ENCODE measurements around the gene FEM1B. TPM values are rescaled to one million over a fixed set of nuclear protein-coding genes. Genes with fewer than 3 reads are reported as not detected.

The FEM1B gene
- total and polyA plus RNA-seq, 3 donors from 2014 or later, result 65.8 to 122 (median 86.3) TPM

GRCh38 chr15:68301301-68301700, 23.8 kb downstream of the FEM1B start:
- Histone ChIP-seq H3K27me3 (no peaks in the 10 kb centered on the region), H3K36me3 (ENCODE audit: low read depth, missing control alignments) (no peaks in the 10 kb centered on the region), H3K9me3 (no peaks in the 10 kb centered on the region), H3K27ac (no peak overlapping the region), H3K4me1 (peaks cover 4% of the 10 kb centered on the region), H3K4me3 (no peak overlapping the region)
- 84 to 92% methylated on average over 8 of the region's 8 CpGs for WGBS, 2 donors
- DNase-seq, result peak; percentile 6
- no peak for TF ChIP-seq CTCF (IDR thresholded peaks at IDR 0.05)
- no peak for TF ChIP-seq POLR2A (IDR thresholded peaks at IDR 0.05)
- intact Hi-C loops (cut with DNase I; ENCODE audit: low total_unique reads), result no loop called here

- no peak overlapping the region for H3K4me3 ChIP-seq
- WGBS, 2 donors, result 97% methylated on average over 6 of the region's 6 CpGs; no CpG with 5 or more reads in 1 of the 2 donors
- H3K9me3 ChIP-seq, result no peaks in the 10 kb centered on the region
- H3K27ac ChIP-seq, result no peak overlapping the region
- no peaks in the 10 kb centered on the region for H3K27me3 ChIP-seq
- intact Hi-C loops (cut with DNase I; ENCODE audit: low total_unique reads), result no loop called here
- TF ChIP-seq POLR2A (IDR thresholded peaks at IDR 0.05), result no peak
- no peak for TF ChIP-seq CTCF (IDR thresholded peaks at IDR 0.05)
- DNase-seq, result peak; percentile 11
- peaks cover 6% of the 10 kb centered on the region for H3K4me1 ChIP-seq
- H3K36me3 ChIP-seq (ENCODE audit: low read depth, missing control alignments), result no peaks in the 10 kb centered on the region
Measured at GRCh38 chr15:68302729-68303128, 25.2 kb downstream of the FEM1B start.

GRCh38 chr15:68303134-68303533, 25.6 kb downstream of the FEM1B start:
- intact Hi-C loops (cut with DNase I; ENCODE audit: low total_unique reads), result no loop called here
- 68 to 96% methylated on average over 2 of the region's 2 CpGs for WGBS, 2 donors
- TF ChIP-seq POLR2A (IDR thresholded peaks at IDR 0.05), result no peak
- no peak for TF ChIP-seq CTCF (IDR thresholded peaks at IDR 0.05)
- H3K9me3 ChIP-seq, result no peaks in the 10 kb centered on the region
- no peaks in the 10 kb centered on the region for H3K27me3 ChIP-seq
- H3K4me3 ChIP-seq, result no peak overlapping the region
- H3K27ac ChIP-seq, result no peak overlapping the region
- peaks cover 6% of the 10 kb centered on the region for H3K4me1 ChIP-seq
- DNase-seq, result no peak
- H3K36me3 ChIP-seq (ENCODE audit: low read depth, missing control alignments), result no peaks in the 10 kb centered on the region

GRCh38 chr15:68303560-68304436, 26.3 kb downstream of the FEM1B start:
- DNase-seq, result peak; percentile 14
- no peak overlapping the region for H3K27ac ChIP-seq
- 76 to 82% methylated on average over 13 to 15 of the region's 15 CpGs for WGBS, 2 donors
- no peaks in the 10 kb centered on the region for H3K27me3 ChIP-seq
- H3K4me3 ChIP-seq, result no peak overlapping the region
- H3K9me3 ChIP-seq, result no peaks in the 10 kb centered on the region
- no peak for TF ChIP-seq CTCF (IDR thresholded peaks at IDR 0.05)
- TF ChIP-seq POLR2A (IDR thresholded peaks at IDR 0.05), result no peak
- intact Hi-C loops (cut with DNase I; ENCODE audit: low total_unique reads), result no loop called here
- H3K4me1 ChIP-seq, result peaks cover 6% of the 10 kb centered on the region
- H3K36me3 ChIP-seq (ENCODE audit: low read depth, missing control alignments), result no peaks in the 10 kb centered on the region

Measured in testis (tissue), 3 donors.